Adipocyte (in vitro differentiated cells): ENCODE results near the gene DCLRE1C.
"Not testable (repeated sequence)": the region's sequence is repeated elsewhere in the genome, so short reads cannot be mapped to it uniquely, and the experiment has no call there.

Source experiments
- DNase-seq: peaks from one replicate; pipeline ENCODE4 v3.0.0-alpha.2; 2015; ENCODE audit warnings: low read depth
- H3K27me3 ChIP-seq: replicated peaks from 2 replicates; pipeline ENCODE4 v1.7.0; 2013; ENCODE audit warnings: mild to moderate bottlenecking, low read length, moderate library complexity; ENCODE audit not compliant: control insufficient read depth, insufficient read depth
- H3K36me3 ChIP-seq: 2 replicates; pipeline ENCODE4 v1.7.0; 2013; ENCODE audit warnings: low read length, mild to moderate bottlenecking, moderate library complexity; ENCODE audit not compliant: control insufficient read depth, insufficient read depth, severe bottlenecking
- H3K4me1 ChIP-seq: 2 replicates; pipeline ENCODE4 v1.7.0; 2013; ENCODE audit warnings: mild to moderate bottlenecking, low read length, moderate library complexity; ENCODE audit not compliant: control insufficient read depth, insufficient read depth
- H3K4me3 ChIP-seq: 2 replicates; pipeline ENCODE4 v1.7.0; 2013; ENCODE audit warnings: mild to moderate bottlenecking, low read length, moderate library complexity
- H3K9ac ChIP-seq: 2 replicates; pipeline ENCODE4 v1.7.0; 2013; ENCODE audit warnings: mild to moderate bottlenecking, low read length, moderate library complexity
- H3K9me3 ChIP-seq: 2 replicates; pipeline ENCODE4 v1.7.0; 2013; ENCODE audit warnings: mild to moderate bottlenecking, low read length, moderate library complexity; ENCODE audit not compliant: control insufficient read depth

DCLRE1C gene

DNA sequence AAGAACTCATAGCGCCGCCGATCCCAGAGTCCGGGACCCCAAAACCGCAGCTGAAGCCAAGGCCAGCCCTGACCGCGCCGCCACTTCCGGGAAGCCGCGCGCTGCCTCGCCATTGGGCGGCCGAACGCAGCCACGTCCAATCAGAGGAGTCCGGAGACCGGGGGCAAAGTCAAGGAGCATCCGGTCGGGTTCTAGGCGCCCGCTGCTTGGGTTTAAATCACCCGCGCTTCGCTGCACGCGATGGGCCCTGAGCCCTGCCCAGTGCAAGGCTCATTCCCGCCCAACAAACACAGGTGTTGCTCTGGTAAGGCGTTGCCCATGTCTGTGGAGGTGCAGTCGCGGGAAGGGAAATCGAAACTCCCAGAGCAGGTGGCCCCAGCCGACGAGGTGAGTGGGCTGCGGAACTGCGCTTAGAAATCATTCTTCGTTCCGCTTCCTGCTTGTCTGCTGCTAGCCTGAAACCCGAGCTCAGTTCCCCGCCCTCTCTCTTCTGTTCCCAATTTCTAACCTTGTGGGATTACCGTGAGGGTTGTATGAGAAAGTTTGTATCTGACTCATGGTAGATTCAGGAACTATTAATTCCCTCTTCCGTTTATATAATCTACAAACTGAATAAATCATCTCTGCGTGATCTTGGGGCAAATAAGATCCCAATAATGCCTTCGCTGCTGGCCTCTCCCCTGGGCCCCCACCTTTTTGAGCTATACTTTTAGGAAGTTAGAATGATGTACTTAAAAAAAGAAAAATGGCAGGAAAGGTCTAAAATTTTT is at the start of gene DCLRE1C:
TSS of gene DCLRE1C (minus strand) at position 96 of the 770 bp plus-strand sequence. CDS start at position 10, 86 bp downstream.
- Histone ChIP-seq H3K9me3 (no peaks in the 10 kb centered on the region), H3K4me3 (peak within 1 kb of the TSS; percentile 93), H3K27me3 (no peaks in the 10 kb centered on the region), H3K4me1 (peaks cover 13% of the 10 kb centered on the region), H3K36me3 (no peaks in the 10 kb centered on the region), H3K9ac (peak within 1 kb of the TSS; percentile 89)
- DNase-seq = peak; percentile 99

DNA sequence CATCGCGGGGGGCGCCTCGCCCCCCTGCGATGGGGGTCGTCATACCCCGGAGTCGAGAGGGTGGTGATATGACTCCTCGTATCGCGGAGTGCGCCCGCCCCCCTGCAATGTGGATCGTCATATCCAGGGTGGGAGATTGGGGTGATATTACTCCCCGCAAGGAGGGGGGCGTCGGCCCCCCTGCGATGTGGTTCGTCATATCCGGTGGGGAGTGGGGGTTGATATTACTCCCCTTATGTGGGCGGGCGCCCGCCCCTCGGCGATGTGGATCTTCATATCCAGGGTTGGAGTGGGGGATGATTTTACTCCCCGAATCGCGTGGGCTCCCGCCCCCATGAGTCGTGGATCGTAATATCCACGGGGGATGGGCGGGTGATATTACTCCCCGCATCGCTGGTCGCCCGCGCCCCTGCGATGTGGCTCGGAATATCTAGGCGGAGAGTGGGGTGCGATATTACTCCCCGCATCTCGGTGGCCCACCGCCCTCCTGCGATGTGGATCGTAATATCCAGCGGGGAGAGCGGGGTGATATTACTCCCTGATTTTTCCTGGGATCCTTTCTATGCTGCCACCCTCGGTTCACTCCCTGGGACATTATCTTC is 42.2 kb upstream of the DCLRE1C start:
- Histone ChIP-seq H3K27me3 (peaks cover 3% of the 10 kb centered on the region), H3K4me1 (no peaks in the 10 kb centered on the region), H3K9me3 (no peaks in the 10 kb centered on the region), H3K9ac (no peak overlapping the region), H3K36me3 (no peaks in the 10 kb centered on the region), H3K4me3 (no peak overlapping the region)
- peak; percentile 48 for DNase-seq

DNA sequence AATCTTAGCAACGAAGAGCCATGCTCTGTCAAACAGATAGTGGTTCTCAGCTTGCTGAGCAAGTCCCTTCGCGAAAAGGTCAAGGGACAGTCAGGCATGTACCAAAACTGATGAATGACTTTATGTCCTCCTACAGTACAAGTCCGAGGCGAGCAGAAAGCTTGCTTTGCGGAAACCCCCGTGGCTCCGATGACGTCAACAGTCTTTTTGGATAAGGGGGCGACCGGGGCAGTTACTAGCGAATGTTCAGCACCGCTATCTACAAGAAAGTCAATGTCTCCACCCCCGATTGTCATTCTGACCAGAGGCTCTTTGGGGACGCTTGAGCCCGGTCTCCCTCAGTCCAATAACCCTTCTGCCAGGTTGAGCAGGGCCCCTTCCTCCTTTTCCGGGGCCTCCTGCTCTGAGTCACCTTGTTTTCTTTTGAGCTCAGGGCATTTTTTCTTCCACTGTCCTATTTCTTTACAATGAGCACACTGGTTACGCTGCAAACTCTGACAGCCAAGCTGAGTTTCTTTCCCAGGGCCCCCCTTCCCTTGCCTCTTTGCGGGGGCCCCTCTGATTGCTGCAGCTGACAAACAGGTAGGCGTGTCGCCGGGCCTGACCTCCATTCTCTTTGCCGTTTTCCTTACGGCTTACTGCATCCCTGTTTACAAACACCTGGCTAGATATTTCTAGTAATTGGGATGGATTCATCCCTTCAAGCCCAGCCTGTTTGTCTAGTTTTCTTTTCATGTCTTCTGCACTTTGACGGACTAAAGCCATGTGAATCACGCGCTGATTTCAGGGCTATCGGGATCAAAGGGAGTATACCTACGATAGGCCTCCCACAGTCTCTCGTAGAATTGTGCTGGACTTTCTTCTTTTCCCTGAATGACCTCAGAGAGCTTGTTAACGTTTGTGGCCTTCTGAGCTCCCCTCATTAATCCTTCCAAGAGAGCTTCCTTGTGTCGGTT is 39.9 kb upstream of the DCLRE1C start:
- not testable (repeated sequence) for DNase-seq, H3K4me3 ChIP-seq, H3K9ac ChIP-seq, H3K36me3 ChIP-seq, H3K27me3 ChIP-seq, H3K9me3 ChIP-seq, H3K4me1 ChIP-seq

DNA sequence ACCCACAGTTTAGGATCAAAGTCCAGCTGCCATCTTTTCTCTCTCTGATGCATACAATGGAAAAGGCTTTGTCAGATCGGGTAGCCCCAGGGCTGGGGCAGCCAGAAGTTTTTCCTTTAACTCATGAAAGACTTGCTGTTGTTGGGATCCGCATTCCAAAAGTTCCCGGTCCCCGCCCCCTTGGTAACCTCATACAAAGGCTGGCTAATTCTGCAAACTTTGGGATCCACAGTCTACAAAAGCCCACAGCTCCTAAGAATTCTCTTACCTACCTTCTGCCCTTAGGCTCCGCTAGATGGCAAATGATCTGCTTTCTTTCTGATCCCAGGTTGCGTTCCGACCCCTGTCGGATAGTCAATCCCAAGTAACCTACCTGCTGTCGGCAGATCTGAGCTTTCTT is 38.4 kb upstream of the DCLRE1C start:
- not testable (repeated sequence) for H3K36me3 ChIP-seq, H3K4me1 ChIP-seq, H3K4me3 ChIP-seq, H3K9me3 ChIP-seq, DNase-seq, H3K9ac ChIP-seq, H3K27me3 ChIP-seq

DNA sequence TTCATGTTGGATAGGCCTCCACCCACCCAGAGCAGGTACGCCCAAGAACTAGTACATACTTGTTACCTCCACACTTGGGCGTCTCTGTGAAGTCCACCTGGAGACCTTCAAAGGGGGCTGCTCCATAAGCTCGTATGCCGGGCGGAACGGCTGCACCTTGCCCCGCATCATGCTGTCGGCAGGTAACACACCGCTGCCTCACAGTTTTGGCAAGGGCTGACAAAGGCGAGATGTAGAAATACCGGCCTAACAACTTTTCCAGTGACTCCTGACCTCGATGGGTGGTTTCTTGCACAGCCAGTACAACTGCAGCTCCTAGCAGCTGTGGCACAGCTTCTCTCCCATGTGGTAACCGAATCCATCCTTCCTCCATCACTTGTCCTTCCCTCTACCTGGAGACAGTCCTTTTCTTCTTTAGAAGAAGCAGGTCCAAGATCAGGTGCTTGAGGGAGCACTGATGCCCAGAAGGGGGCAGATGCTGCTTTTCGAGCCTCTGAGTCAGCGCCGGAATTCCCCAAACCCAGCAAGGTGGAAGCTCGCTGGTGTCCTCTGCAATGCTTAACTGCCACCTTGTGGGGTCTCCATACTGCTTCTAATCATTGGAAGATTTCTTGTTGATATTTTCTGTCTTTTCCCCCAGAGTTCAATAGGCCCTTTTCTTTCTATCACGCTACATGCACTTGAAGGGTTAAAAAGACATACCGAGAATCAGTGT is 37.3 kb upstream of the DCLRE1C start:
- not testable (repeated sequence) for H3K9ac ChIP-seq, H3K9me3 ChIP-seq, H3K27me3 ChIP-seq, H3K4me1 ChIP-seq, H3K4me3 ChIP-seq, H3K36me3 ChIP-seq
- DNase-seq = peak; percentile 60

DNA sequence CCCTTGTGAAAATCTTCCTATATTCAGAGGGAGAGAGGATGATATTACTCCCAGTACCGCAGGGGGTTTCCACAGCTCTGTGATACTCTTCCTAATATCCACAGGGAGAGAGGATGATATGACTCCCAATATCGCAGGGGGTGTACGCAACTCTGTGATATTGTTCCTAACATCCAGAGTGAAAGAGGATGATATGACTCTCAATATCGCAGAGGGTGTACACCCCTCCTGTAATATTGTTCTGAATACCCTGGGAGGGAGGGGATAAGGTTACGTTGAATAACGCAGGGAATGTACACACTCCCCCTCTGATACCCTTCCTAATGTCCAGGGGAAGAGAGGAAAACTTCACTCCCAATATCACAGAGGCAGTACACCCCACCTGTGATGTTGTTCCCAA is 35.7 kb upstream of the DCLRE1C start:
- not testable (repeated sequence) for H3K27me3 ChIP-seq, H3K9me3 ChIP-seq, H3K4me1 ChIP-seq, H3K9ac ChIP-seq, DNase-seq, H3K4me3 ChIP-seq, H3K36me3 ChIP-seq

DNA sequence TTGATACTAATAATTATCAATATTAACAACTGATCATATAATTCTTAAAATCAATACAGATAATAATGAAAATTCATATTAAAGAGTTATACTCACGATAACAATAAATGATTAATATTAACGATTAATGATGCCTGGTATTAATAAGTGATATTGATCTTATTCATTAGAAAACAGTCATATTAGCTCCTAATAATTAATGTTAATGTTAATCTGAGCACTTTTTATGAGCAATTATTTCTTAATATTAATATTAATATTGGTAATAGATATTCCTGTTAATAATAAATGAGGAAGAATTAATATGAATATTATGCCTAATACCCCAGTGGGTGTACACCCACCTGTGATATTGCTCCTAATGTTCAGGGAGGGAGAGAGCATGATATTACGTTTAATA is 28.8 kb upstream of the DCLRE1C start:
- H3K36me3 ChIP-seq = no peaks in the 10 kb centered on the region
- DNase-seq = no peak

DNA sequence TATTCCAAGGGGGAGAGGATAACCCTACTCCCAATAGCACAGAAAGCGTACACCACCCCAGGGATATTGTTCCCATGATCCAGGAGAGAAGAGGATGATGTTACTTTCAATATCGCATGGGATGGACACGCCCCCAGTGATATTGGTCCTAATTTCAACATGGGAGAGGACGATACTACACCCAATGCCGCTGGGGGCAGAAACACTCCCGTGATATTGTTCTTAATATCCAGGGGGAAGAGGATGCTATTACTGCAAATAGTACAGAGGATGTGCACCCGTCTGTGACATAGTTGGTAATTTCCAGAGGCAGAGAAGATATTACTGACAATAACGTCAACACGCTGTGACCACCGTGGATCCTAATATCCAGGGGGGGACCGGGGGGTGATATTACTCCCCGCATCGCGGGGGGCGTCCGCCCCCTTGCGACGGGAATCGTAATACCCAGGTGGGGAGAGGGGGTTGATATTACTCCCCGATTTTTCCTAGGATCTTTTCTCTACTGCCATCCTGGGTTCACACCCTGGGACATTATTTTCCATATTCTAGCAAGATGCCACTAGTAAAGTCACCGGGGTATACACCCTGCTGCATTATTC is 21.9 kb upstream of the DCLRE1C start:
- H3K36me3 ChIP-seq = no peaks in the 10 kb centered on the region
- no peaks in the 10 kb centered on the region for H3K9me3 ChIP-seq
- H3K27me3 ChIP-seq = peaks cover 8% of the 10 kb centered on the region
- no peak overlapping the region for H3K9ac ChIP-seq
- no peaks in the 10 kb centered on the region for H3K4me1 ChIP-seq
- DNase-seq = no peak
- H3K4me3 ChIP-seq = no peak overlapping the region

More for the DNA sequence above, 28.8 kb upstream of the DCLRE1C start:
- H3K27me3 ChIP-seq = peaks cover 2% of the 10 kb centered on the region
- no peaks in the 10 kb centered on the region for H3K4me1 ChIP-seq
- no peak overlapping the region for H3K4me3 ChIP-seq
- no peaks in the 10 kb centered on the region for H3K9me3 ChIP-seq
- no peak overlapping the region for H3K9ac ChIP-seq

DNA sequence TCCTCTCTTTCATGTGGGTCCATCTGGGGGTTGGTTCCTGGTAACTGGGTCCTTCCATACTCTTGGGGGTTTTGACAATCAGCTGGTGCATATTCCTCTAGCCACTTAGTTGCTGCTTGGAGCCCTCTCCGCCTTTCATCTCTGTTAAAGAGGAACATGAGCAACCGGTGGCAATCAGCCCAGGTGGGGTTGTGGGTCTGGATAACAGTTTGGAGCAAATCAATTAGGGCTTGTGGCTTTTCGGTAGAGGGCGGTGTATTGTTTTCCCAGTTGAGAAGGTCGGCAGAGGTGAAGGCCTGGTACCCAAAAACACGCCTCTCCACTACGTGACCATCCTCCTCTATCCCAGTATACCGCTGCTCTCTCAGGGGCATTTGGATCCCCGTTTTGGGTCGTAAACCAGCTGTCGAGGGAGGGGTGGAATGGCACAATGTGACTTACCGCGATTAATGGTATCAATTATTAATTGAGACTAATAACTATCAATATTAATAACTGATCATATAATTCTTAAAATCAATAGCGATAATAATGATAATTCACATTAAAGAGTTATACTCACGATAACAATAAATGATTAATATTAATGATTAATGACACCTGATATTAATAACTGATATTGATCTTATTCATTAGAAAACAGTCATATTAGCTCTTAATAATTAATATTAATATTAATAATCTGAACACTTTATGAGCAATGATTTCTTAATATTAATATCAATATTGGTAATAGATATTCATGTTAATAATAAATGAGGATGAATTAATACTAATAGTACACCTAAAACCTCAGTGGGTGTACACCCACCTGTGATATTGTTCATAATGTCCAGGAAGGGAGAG is 20.5 kb upstream of the DCLRE1C start:
- not testable (repeated sequence) for H3K4me3 ChIP-seq, H3K9ac ChIP-seq, DNase-seq, H3K9me3 ChIP-seq, H3K36me3 ChIP-seq, H3K4me1 ChIP-seq
- peaks cover 16% of the 10 kb centered on the region for H3K27me3 ChIP-seq

DNA sequence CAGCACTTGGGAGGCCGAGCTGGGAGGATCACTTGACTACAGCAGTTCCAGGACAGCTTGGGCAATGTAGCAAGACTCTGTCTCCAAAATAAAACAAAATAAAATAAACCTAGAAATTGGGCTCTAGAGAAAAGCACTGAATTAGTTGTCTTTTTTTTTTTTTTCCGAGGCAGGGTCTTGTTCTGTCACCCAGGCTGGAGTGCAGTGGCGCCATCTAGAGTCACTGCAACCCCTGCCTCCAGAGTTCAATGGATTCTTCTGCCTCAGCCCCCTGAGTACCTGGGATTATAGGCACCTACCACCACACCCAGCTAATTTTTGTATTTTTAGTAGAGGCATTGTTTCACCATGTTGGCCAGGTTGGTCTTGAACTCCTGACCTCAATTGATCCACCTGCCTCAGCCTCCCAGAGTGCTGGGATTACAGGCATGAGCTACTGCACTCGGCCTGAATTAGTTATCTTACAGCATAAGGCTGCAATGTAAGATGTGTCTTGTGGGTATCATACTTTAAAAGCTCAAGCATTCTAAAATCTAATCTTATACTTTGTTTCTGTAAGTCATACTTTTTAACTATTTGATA is 18.1 kb upstream of the DCLRE1C start:
- no peak overlapping the region for H3K4me3 ChIP-seq
- DNase-seq = peak; percentile 19

More for the DNA sequence above, 18.1 kb upstream of the DCLRE1C start:
- Histone ChIP-seq H3K4me1 (no peaks in the 10 kb centered on the region), H3K9me3 (no peaks in the 10 kb centered on the region), H3K36me3 (no peaks in the 10 kb centered on the region), H3K9ac (no peak overlapping the region), H3K27me3 (peaks cover 14% of the 10 kb centered on the region)
